HG02938 (cell line): Measurements from ENCODE around the gene RNGTT.

Source experiments
- ATAC-seq: cut with Tn5 transposase; IDR thresholded peaks from one replicate; pipeline ENCODE4 v1.9.1; 2021; ENCODE audit warnings: mild to moderate bottlenecking, moderate library complexity; ENCODE audit not compliant: unreplicated experiment

RNGTT gene

GRCh38 chr6:88670369-88670768 lies 293.0 kb downstream of the RNGTT start:
- no peak for ATAC-seq

GRCh38 chr6:88669475-88669874 lies 293.9 kb downstream of the RNGTT start:
- no peak for ATAC-seq

- ATAC-seq, result no peak
Observed at GRCh38 chr6:88666901-88667300, 296.5 kb downstream of the RNGTT start.

GRCh38 chr6:88665131-88665530 lies 298.3 kb downstream of the RNGTT start:
- no peak for ATAC-seq

GRCh38 chr6:88663801-88664200 lies 299.6 kb downstream of the RNGTT start:
- ATAC-seq, result no peak

GRCh38 chr6:88662653-88663174 lies 300.7 kb downstream of the RNGTT start:
- ATAC-seq, result no peak

- ATAC-seq, result peak; percentile 76
Observed at GRCh38 chr6:88662163-88662580, 301.2 kb downstream of the RNGTT start.

- no peak for ATAC-seq
Observed at GRCh38 chr6:88661136-88661535, 302.3 kb downstream of the RNGTT start.

- no peak for ATAC-seq
Observed at GRCh38 chr6:88655586-88655985, 307.8 kb downstream of the RNGTT start.

GRCh38 chr6:88653936-88654335 lies 309.5 kb downstream of the RNGTT start:
- no peak for ATAC-seq

GRCh38 chr6:88651400-88651799 lies 312.0 kb downstream of the RNGTT start:
- no peak for ATAC-seq

- ATAC-seq, result no peak
Observed at GRCh38 chr6:88650979-88651378, 312.4 kb downstream of the RNGTT start.

GRCh38 chr6:88650029-88650619 lies 313.3 kb downstream of the RNGTT start:
- peak; percentile 98 for ATAC-seq

GRCh38 chr6:88641178-88641903 lies 322.1 kb downstream of the RNGTT start:
- ATAC-seq, result peak; percentile 92

- no peak for ATAC-seq
Observed at GRCh38 chr6:88637761-88638545, 325.5 kb downstream of the RNGTT start.

- no peak for ATAC-seq
Observed at GRCh38 chr6:88636871-88637270, 326.5 kb downstream of the RNGTT start.

- no peak for ATAC-seq
Observed at GRCh38 chr6:88633782-88634181, 329.6 kb downstream of the RNGTT start.

GRCh38 chr6:88631830-88632229 lies 331.6 kb downstream of the RNGTT start:
- ATAC-seq, result no peak

- no peak for ATAC-seq
Observed at GRCh38 chr6:88629838-88630494, 333.5 kb downstream of the RNGTT start.

GRCh38 chr6:88626460-88626859 lies 337.0 kb downstream of the RNGTT start:
- ATAC-seq, result no peak

GRCh38 chr6:88623531-88623930 lies 339.9 kb downstream of the RNGTT start:
- no peak for ATAC-seq
